ENCODE data around the gene NPY5R. TPM values are rescaled to one million over a fixed set of nuclear protein-coding genes. Genes with fewer than 3 reads are reported as not detected.

Gene NPY5R
- total RNA-seq (ENCODE audit: low replicate concordance): not detected in 2 replicates

DNA sequence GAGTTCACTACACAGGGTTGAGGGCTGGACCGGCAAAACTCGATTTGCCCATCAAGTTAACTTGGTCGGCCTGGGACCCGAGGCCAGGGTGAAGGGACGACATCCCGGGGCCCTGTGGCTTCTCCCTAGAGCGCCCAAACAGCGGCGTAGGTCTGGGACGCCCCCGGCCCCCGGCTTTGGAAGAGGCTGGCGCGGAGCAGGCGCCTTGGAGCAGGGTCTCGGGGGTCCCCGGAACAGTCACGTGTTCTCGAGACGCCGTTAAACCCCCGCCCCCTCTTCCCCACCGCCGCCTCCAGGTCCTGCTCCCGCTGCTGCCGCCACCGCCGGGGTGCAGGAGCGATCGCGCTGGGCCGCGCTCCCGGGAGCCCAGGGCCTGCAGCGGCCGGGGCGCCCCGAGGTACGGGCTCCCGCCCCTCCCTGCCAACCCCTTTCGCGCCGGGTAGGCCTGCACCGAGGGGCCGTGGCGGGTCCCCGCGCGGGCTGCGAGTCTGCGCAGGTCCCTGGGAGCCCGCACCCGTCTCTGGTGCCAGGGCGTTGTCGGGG lies at the start of gene NPY5R:
Gene NPY5R (plus strand): TSS at position 289 of the 543 bp plus-strand sequence. CDS start 6,382 bp downstream, outside the sequence.

GRCh38 chr4:163332526-163333406 lies 10.9 kb upstream of the NPY5R start, which contains the start of gene NPY1R:
Gene NPY1R (minus strand): TSS chr4:163332596. CDS start chr4:163326554, 6,042 bp downstream.

Other genes starting within 250 kb of the NPY5R start
- 2.2 and 4.8 TPM in 2 replicates for gene NAF1, start 177.0 kb upstream of the NPY5R start, total RNA-seq (ENCODE audit: low replicate concordance)
- gene NPY1R, start 11.3 kb upstream of the NPY5R start, total RNA-seq (ENCODE audit: low replicate concordance): under 0.01 and 0.12 TPM in 2 replicates
- gene TKTL2, start 129.9 kb downstream of the NPY5R start, total RNA-seq (ENCODE audit: low replicate concordance): not detected in 2 replicates
- gene TMA16, start 150.8 kb downstream of the NPY5R start, total RNA-seq (ENCODE audit: low replicate concordance): 16.1 and 32.1 TPM in 2 replicates